ENCODE measurements around the gene CLDN12.

DNA sequence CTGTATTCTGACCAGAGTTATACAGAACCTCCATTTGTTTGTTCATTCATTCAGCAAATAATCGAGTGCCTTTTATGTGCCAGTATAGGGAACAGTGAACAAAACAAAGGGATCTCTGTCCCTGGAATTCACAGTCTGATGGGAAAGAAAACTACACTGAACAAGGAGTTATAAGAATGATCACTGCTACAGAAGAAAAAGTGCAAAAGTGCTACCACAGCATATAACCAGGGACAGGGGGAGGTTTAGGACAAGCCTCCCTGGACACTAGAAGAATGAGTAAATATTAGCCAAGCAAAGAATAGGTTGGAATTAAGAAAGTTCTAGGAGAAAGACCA lies 4.2 kb downstream of the CLDN12 start:
- TF ChIP-seq CTCF (conservative IDR thresholded peaks at IDR 0.05 in 1 of 2, IDR thresholded peaks at IDR 0.05 in 1 of 2; ENCODE audit: extremely low read depth in 1 of 2, insufficient read depth in 1 of 2, low read depth in 1 of 2, low read length in 2 of 2), result no peak
- no peak for TF ChIP-seq EZH2 (IDR thresholded peaks at IDR 0.05; ENCODE audit: borderline replicate concordance, low read length)
